Stimulated activated naive CD8-positive, alpha-beta T cell treated with anti-CD3 and anti-CD28 coated beads, Interleukin-15, Interleukin-2, amounts not matched to agents 100 ng/mL and 50 ng/mL, for 24 hours (primary cell): ENCODE results near the gene NRP1.
"Not testable (repeated sequence)": the region's sequence is repeated elsewhere in the genome, so short reads cannot be mapped to it uniquely, and the experiment has no call there.

Experiments used
- H3K27ac Mint-ChIP-seq: one replicate; pipeline ENCODE4 v1.8.0; 2021; ENCODE audit warnings: mild to moderate bottlenecking, mixed read lengths
- H3K27me3 Mint-ChIP-seq: one replicate; pipeline ENCODE4 v1.8.0; 2021; ENCODE audit warnings: mixed read lengths
- H3K36me3 Mint-ChIP-seq: one replicate; pipeline ENCODE4 v1.8.0; 2021; ENCODE audit warnings: low read depth, mixed read lengths
- H3K4me1 Mint-ChIP-seq: one replicate; pipeline ENCODE4 v1.8.0; 2021; ENCODE audit warnings: low read depth, mixed read lengths
- H3K4me3 Mint-ChIP-seq: one replicate; pipeline ENCODE4 v1.8.0; 2021; ENCODE audit warnings: mild to moderate bottlenecking, mixed read lengths
- H3K9me3 Mint-ChIP-seq: one replicate; pipeline ENCODE4 v1.8.0; 2021; ENCODE audit warnings: mixed read lengths

The NRP1 gene

GRCh38 chr10:33320288-33320687, 14.2 kb downstream of the NRP1 start:
- Mint-ChIP-seq H3K36me3 (no peaks in the 10 kb centered on the region), H3K4me1 (no peaks in the 10 kb centered on the region), H3K27ac (no peak overlapping the region), H3K4me3 (no peak overlapping the region), H3K9me3 (no peaks in the 10 kb centered on the region), H3K27me3 (no peaks in the 10 kb centered on the region)

- no peak overlapping the region for H3K4me3 Mint-ChIP-seq
- no peaks in the 10 kb centered on the region for H3K27me3 Mint-ChIP-seq
- no peak overlapping the region for H3K27ac Mint-ChIP-seq
- H3K36me3 Mint-ChIP-seq = no peaks in the 10 kb centered on the region
- no peaks in the 10 kb centered on the region for H3K9me3 Mint-ChIP-seq
- no peaks in the 10 kb centered on the region for H3K4me1 Mint-ChIP-seq
These were observed 18.6 kb downstream of the NRP1 start for GRCh38 chr10:33315891-33316290.

- Mint-ChIP-seq H3K36me3 (no peaks in the 10 kb centered on the region), H3K27me3 (no peaks in the 10 kb centered on the region), H3K27ac (no peak overlapping the region), H3K4me3 (no peak overlapping the region), H3K9me3 (no peaks in the 10 kb centered on the region), H3K4me1 (no peaks in the 10 kb centered on the region)
These were observed 19.5 kb downstream of the NRP1 start for GRCh38 chr10:33314811-33315561.

- Mint-ChIP-seq H3K27me3 (peaks cover 3% of the 10 kb centered on the region), H3K27ac (no peak overlapping the region), H3K4me1 (no peaks in the 10 kb centered on the region), H3K4me3 (no peak overlapping the region), H3K36me3 (no peaks in the 10 kb centered on the region), H3K9me3 (no peaks in the 10 kb centered on the region)
These were observed 22.8 kb downstream of the NRP1 start for GRCh38 chr10:33311640-33312039.

- Mint-ChIP-seq H3K36me3 (no peaks in the 10 kb centered on the region), H3K4me3 (no peak overlapping the region), H3K27me3 (peaks cover 7% of the 10 kb centered on the region), H3K4me1 (no peaks in the 10 kb centered on the region), H3K27ac (no peak overlapping the region), H3K9me3 (no peaks in the 10 kb centered on the region)
These were observed 23.6 kb downstream of the NRP1 start for GRCh38 chr10:33310853-33311252.

- no peaks in the 10 kb centered on the region for H3K36me3 Mint-ChIP-seq
- H3K9me3 Mint-ChIP-seq = no peaks in the 10 kb centered on the region
- peaks cover 7% of the 10 kb centered on the region for H3K27me3 Mint-ChIP-seq
- no peaks in the 10 kb centered on the region for H3K4me1 Mint-ChIP-seq
- H3K27ac Mint-ChIP-seq = no peak overlapping the region
- no peak overlapping the region for H3K4me3 Mint-ChIP-seq
These were observed 25.1 kb downstream of the NRP1 start for GRCh38 chr10:33309406-33309805.

- H3K36me3 Mint-ChIP-seq = no peaks in the 10 kb centered on the region
- H3K4me1 Mint-ChIP-seq = no peaks in the 10 kb centered on the region
- H3K27ac Mint-ChIP-seq = no peak overlapping the region
- H3K27me3 Mint-ChIP-seq = peaks cover 7% of the 10 kb centered on the region
- no peaks in the 10 kb centered on the region for H3K9me3 Mint-ChIP-seq
- H3K4me3 Mint-ChIP-seq = no peak overlapping the region
These were observed 26.6 kb downstream of the NRP1 start for GRCh38 chr10:33307835-33308234.

- Mint-ChIP-seq H3K4me3 (no peak overlapping the region), H3K4me1 (peaks cover 4% of the 10 kb centered on the region), H3K27ac (no peak overlapping the region), H3K27me3 (peaks cover 7% of the 10 kb centered on the region), H3K9me3 (no peaks in the 10 kb centered on the region), H3K36me3 (no peaks in the 10 kb centered on the region)
These were observed 27.6 kb downstream of the NRP1 start for GRCh38 chr10:33306701-33307519.

GRCh38 chr10:33306126-33306525, 28.3 kb downstream of the NRP1 start:
- Mint-ChIP-seq H3K4me1 (peaks cover 4% of the 10 kb centered on the region), H3K9me3 (no peaks in the 10 kb centered on the region), H3K4me3 (no peak overlapping the region), H3K27ac (no peak overlapping the region), H3K36me3 (no peaks in the 10 kb centered on the region), H3K27me3 (peaks cover 7% of the 10 kb centered on the region)

- no peaks in the 10 kb centered on the region for H3K9me3 Mint-ChIP-seq
- peaks cover 4% of the 10 kb centered on the region for H3K4me1 Mint-ChIP-seq
- H3K36me3 Mint-ChIP-seq = no peaks in the 10 kb centered on the region
- H3K27ac Mint-ChIP-seq = no peak overlapping the region
- no peak overlapping the region for H3K4me3 Mint-ChIP-seq
- peaks cover 7% of the 10 kb centered on the region for H3K27me3 Mint-ChIP-seq
These were observed 29.8 kb downstream of the NRP1 start for GRCh38 chr10:33304423-33305225.

GRCh38 chr10:33303988-33304387, 30.5 kb downstream of the NRP1 start:
- H3K36me3 Mint-ChIP-seq = no peaks in the 10 kb centered on the region
- peaks cover 4% of the 10 kb centered on the region for H3K4me1 Mint-ChIP-seq

GRCh38 chr10:33302208-33302829, 32.1 kb downstream of the NRP1 start:
- H3K27me3 Mint-ChIP-seq = peaks cover 5% of the 10 kb centered on the region
- no peaks in the 10 kb centered on the region for H3K36me3 Mint-ChIP-seq
- peaks cover 4% of the 10 kb centered on the region for H3K4me1 Mint-ChIP-seq
- no peak overlapping the region for H3K4me3 Mint-ChIP-seq
- no peak overlapping the region for H3K27ac Mint-ChIP-seq
- no peaks in the 10 kb centered on the region for H3K9me3 Mint-ChIP-seq

More at GRCh38 chr10:33303988-33304387, 30.5 kb downstream of the NRP1 start:
- H3K27me3 Mint-ChIP-seq = peaks cover 5% of the 10 kb centered on the region
- no peaks in the 10 kb centered on the region for H3K9me3 Mint-ChIP-seq
- H3K4me3 Mint-ChIP-seq = no peak overlapping the region
- no peak overlapping the region for H3K27ac Mint-ChIP-seq

GRCh38 chr10:33301097-33301789, 33.2 kb downstream of the NRP1 start:
- no peak overlapping the region for H3K27ac Mint-ChIP-seq
- peaks cover 4% of the 10 kb centered on the region for H3K4me1 Mint-ChIP-seq
- H3K9me3 Mint-ChIP-seq = no peaks in the 10 kb centered on the region

GRCh38 chr10:33300544-33300943, 33.9 kb downstream of the NRP1 start:
- not testable (repeated sequence) for H3K27ac Mint-ChIP-seq, H3K4me1 Mint-ChIP-seq, H3K4me3 Mint-ChIP-seq, H3K9me3 Mint-ChIP-seq, H3K27me3 Mint-ChIP-seq, H3K36me3 Mint-ChIP-seq

More at GRCh38 chr10:33301097-33301789, 33.2 kb downstream of the NRP1 start:
- Mint-ChIP-seq H3K36me3 (no peaks in the 10 kb centered on the region), H3K27me3 (peaks cover 3% of the 10 kb centered on the region), H3K4me3 (no peak overlapping the region)
